ENCODE measurements around the gene SULF2.
A peak's percentile ranks its signal among the peaks of the same experiment; 100 is the strongest.

The SULF2 gene

GRCh38 chr20:47748823-47749222 lies 36.5 kb downstream of the SULF2 start:
- H3K27ac ChIP-seq (replicated peaks), result peak overlapping the region; percentile 49
- no peaks in the 10 kb centered on the region for H3K27me3 ChIP-seq (ENCODE audit: insufficient read depth, poor library complexity, severe bottlenecking)
- peak; percentile 65 to 77 for DNase-seq (ENCODE audit: low read depth in 1 of 2, low spot score in 1 of 2)
- TF ChIP-seq POLR2AphosphoS5 (IDR thresholded peaks at IDR 0.05; ENCODE audit: low read depth), result peak; percentile 60
- peak; percentile 29; the same call in 1 of the 2 replicates for TF ChIP-seq SPI1 (IDR thresholded peaks at IDR 0.05; ENCODE audit: borderline replicate concordance, low read depth)
- no peak for TF ChIP-seq GABPA (IDR thresholded peaks at IDR 0.05; ENCODE audit: low read depth)
- TF ChIP-seq, protein P1, sequence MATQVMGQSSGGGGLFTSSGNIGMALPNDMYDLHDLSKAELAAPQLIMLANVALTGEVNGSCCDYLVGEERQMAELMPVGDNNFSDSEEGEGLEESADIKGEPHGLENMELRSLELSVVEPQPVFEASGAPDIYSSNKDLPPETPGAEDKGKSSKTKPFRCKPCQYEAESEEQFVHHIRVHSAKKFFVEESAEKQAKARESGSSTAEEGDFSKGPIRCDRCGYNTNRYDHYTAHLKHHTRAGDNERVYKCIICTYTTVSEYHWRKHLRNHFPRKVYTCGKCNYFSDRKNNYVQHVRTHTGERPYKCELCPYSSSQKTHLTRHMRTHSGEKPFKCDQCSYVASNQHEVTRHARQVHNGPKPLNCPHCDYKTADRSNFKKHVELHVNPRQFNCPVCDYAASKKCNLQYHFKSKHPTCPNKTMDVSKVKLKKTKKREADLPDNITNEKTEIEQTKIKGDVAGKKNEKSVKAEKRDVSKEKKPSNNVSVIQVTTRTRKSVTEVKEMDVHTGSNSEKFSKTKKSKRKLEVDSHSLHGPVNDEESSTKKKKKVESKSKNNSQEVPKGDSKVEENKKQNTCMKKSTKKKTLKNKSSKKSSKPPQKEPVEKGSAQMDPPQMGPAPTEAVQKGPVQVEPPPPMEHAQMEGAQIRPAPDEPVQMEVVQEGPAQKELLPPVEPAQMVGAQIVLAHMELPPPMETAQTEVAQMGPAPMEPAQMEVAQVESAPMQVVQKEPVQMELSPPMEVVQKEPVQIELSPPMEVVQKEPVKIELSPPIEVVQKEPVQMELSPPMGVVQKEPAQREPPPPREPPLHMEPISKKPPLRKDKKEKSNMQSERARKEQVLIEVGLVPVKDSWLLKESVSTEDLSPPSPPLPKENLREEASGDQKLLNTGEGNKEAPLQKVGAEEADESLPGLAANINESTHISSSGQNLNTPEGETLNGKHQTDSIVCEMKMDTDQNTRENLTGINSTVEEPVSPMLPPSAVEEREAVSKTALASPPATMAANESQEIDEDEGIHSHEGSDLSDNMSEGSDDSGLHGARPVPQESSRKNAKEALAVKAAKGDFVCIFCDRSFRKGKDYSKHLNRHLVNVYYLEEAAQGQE (IDR thresholded peaks at IDR 0.05; ENCODE audit: insufficient replicate concordance, low read depth), result no peak
- TF ChIP-seq, protein P2, sequence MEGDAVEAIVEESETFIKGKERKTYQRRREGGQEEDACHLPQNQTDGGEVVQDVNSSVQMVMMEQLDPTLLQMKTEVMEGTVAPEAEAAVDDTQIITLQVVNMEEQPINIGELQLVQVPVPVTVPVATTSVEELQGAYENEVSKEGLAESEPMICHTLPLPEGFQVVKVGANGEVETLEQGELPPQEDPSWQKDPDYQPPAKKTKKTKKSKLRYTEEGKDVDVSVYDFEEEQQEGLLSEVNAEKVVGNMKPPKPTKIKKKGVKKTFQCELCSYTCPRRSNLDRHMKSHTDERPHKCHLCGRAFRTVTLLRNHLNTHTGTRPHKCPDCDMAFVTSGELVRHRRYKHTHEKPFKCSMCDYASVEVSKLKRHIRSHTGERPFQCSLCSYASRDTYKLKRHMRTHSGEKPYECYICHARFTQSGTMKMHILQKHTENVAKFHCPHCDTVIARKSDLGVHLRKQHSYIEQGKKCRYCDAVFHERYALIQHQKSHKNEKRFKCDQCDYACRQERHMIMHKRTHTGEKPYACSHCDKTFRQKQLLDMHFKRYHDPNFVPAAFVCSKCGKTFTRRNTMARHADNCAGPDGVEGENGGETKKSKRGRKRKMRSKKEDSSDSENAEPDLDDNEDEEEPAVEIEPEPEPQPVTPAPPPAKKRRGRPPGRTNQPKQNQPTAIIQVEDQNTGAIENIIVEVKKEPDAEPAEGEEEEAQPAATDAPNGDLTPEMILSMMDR (IDR thresholded peaks at IDR 0.05; ENCODE audit: insufficient read depth, low read length), result no peak
- H3K4me3 ChIP-seq (replicated peaks; ENCODE audit: insufficient read depth, low read length), result no peak overlapping the region

- TF ChIP-seq GABPA (IDR thresholded peaks at IDR 0.05; ENCODE audit: low read depth), result no peak
- TF ChIP-seq, protein P2 (IDR thresholded peaks at IDR 0.05; ENCODE audit: insufficient read depth, low read length), result no peak
- no peak for TF ChIP-seq POLR2AphosphoS5 (IDR thresholded peaks at IDR 0.05; ENCODE audit: low read depth)
- TF ChIP-seq, protein P1 (IDR thresholded peaks at IDR 0.05; ENCODE audit: insufficient replicate concordance, low read depth), result no peak
- TF ChIP-seq SPI1 (IDR thresholded peaks at IDR 0.05; ENCODE audit: borderline replicate concordance, low read depth), result no peak
- Histone ChIP-seq H3K27me3 (ENCODE audit: insufficient read depth, poor library complexity, severe bottlenecking) (no peaks in the 10 kb centered on the region), H3K27ac (replicated peaks) (peak overlapping the region; percentile 49), H3K4me3 (replicated peaks; ENCODE audit: insufficient read depth, low read length) (no peak overlapping the region)
- no peak for DNase-seq (ENCODE audit: low read depth in 1 of 2, low spot score in 1 of 2)
These were observed 37.2 kb downstream of the SULF2 start for GRCh38 chr20:47748069-47748468.

GRCh38 chr20:47747669-47748031 lies 37.6 kb downstream of the SULF2 start:
- Histone ChIP-seq H3K27me3 (ENCODE audit: insufficient read depth, poor library complexity, severe bottlenecking) (no peaks in the 10 kb centered on the region), H3K4me3 (replicated peaks; ENCODE audit: insufficient read depth, low read length) (no peak overlapping the region), H3K27ac (replicated peaks) (no peak overlapping the region)
- DNase-seq (ENCODE audit: low read depth in 1 of 2, low spot score in 1 of 2), result no peak
- TF ChIP-seq GABPA (IDR thresholded peaks at IDR 0.05; ENCODE audit: low read depth) (no peak), SPI1 (IDR thresholded peaks at IDR 0.05; ENCODE audit: borderline replicate concordance, low read depth) (no peak)
- TF ChIP-seq, protein P1 (IDR thresholded peaks at IDR 0.05; ENCODE audit: insufficient replicate concordance, low read depth), result no peak
